NCI-H1105 treated with DMSO at 0.1 percent for 48 hours (cell line): Measurements from ENCODE around the gene PTPN21.
"Not testable (repeated sequence)": the region's sequence is repeated elsewhere in the genome, so short reads cannot be mapped to it uniquely, and the experiment has no call there.

Experiments used
- DNase-seq: peaks from one replicate; lab custom pipeline; 2025; lab: John Stamatoyannopoulos, UW

PTPN21 gene

GRCh38 chr14:88551980-88552431, 2.8 kb downstream of the PTPN21 start:
- DNase-seq, result no peak

DNA sequence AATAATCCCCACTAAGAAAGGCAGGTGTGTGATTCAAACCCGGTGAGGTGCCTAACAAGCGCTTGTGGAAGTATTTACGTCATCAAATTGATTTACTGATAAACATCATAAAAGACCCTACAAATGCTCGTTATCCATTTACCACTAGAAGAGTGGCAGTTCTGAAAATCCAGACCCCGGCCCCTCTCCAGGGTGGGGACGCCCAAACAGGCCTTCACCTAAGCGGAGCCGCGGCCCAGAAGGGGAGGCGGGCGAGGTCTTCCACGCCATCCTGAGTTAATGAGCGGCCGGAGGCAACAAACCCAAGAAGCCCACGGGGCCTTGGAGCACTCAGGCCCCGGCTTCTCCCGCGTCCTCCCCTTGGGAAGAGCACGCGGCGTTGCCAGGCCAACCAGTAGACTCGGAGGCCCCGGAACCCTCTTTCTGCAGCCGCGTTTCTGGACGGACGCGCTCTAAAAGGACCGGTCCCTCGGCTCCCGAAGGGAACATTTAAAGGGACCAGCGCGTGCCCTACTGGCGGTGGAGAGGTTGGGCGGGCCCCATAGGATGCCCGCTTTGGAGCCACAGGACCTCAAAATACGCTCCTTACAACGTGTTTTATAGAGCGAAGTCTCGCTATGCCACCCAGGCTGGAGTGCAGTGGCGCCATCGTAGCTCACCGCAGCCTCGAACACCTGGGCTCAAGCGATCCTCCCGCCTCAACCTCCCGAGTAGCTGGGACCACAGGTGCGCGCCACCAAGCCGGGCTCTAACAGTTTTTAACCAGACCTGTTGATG, 3.5 kb downstream of the PTPN21 start:
- DNase-seq, result no peak

- DNase-seq, result no peak
Measured at GRCh38 chr14:88550078-88550477, 4.7 kb downstream of the PTPN21 start.

- DNase-seq, result no peak
Measured at GRCh38 chr14:88547386-88547780, 7.4 kb downstream of the PTPN21 start.

GRCh38 chr14:88546621-88547385, 8.0 kb downstream of the PTPN21 start:
- no peak for DNase-seq

DNA sequence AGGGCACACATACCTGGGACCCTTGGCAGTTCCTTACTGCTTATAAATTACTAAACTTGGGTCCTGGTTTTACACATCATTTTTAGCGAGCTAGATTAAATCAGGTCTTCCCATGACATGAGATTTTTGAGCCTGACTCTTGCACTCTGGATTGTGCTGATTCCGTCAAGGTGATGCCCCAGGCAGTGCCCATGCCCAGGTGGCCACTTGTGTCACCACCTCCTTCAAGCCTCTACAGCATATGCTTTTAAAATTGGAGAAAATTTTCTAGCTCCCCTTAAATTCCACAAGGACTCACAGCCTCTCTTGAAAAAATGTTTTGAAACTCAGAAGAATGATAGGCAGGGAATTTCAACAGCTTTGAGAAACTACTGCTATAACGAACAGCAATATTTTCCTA, 9.6 kb downstream of the PTPN21 start:
- DNase-seq, result no peak

- no peak for DNase-seq
Measured at GRCh38 chr14:88542857-88543795, 11.7 kb downstream of the PTPN21 start.

- DNase-seq, result no peak
Measured at GRCh38 chr14:88541324-88541723, 13.5 kb downstream of the PTPN21 start.

GRCh38 chr14:88535813-88536212, 19.0 kb downstream of the PTPN21 start:
- DNase-seq, result no peak

DNA sequence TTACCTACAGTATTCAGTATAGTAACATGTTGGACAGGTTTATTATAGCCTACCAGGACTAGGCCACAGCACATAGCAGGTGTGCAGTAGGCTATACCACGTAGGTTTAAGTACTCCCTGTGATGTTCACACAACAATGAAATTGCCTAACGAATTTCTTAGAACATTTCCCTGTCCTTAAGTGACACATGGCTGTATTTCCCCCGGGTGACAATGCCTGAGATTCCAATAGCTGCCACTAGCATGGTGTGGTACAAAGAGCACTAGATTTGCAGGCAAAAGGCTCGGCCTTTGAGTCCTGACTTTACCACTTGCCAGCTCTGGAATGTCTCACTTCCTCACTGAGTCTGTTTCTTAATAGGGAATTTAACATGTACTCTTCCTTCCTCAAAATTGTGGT, 19.7 kb downstream of the PTPN21 start:
- no peak for DNase-seq

DNA sequence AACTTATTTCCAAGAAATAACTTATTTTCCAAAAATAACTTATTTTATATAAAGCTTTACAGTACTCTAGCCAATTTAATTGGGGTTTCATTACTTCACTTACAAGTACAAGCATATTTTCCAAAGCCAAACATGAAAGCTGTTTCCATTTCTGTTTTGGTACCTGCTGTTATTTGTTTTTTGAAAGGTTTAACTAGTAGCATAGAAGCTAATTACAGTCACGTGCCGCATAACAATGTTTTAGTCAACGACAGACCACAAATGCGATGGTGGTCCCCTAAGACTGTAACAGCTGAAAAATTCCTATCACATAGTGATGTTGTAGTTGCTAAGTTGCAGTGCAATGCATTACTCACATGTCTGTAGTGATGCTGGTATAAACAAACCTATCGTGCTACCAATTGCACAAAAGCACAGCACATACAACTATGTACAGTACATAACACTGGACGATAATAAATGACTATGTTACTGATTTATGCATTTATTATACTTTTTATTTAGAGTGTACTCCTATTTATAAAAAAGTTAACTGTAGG, 21.7 kb downstream of the PTPN21 start:
- DNase-seq, result no peak

GRCh38 chr14:88529889-88530288, 24.9 kb downstream of the PTPN21 start:
- DNase-seq, result not testable (repeated sequence)

GRCh38 chr14:88522393-88522792, 32.4 kb downstream of the PTPN21 start:
- no peak for DNase-seq

DNA sequence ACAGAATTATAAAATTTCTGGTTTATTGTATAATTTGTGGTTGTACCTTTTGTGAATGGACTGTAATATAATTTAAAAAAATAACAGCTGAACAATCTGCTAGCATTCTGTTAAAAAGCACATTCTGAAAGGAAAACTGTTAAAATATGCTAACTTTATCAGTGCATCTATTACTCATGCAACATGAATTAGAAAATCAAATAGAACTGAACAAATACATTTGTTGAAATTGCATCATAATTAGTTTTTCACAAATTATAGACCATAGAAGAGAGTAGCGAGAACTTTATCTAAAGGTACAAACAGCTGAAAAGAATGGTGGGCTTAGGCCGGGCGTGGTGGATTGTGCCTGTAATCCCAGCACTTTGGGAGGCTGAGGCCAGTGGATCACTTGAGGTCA, 33.0 kb downstream of the PTPN21 start:
- DNase-seq, result no peak

DNA sequence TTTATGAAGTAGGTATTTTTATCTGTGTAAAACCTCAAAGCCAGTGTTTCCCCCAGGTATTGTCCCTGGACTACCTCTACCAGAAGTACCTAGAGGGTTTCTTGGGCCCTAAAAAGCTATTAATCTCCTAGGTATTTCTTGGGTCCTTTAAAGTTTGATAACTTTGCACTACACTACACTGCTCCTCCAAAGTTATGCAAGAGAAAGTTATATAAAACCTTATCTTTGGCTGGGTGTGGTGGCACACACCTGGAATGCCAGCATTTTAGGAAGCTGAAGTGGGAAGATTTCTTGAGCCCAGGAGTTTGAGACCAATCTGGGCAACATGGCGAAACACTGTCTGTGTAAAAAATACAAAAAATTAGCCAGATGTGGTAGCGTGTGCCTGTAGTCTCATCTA, 34.9 kb downstream of the PTPN21 start:
- no peak for DNase-seq

DNA sequence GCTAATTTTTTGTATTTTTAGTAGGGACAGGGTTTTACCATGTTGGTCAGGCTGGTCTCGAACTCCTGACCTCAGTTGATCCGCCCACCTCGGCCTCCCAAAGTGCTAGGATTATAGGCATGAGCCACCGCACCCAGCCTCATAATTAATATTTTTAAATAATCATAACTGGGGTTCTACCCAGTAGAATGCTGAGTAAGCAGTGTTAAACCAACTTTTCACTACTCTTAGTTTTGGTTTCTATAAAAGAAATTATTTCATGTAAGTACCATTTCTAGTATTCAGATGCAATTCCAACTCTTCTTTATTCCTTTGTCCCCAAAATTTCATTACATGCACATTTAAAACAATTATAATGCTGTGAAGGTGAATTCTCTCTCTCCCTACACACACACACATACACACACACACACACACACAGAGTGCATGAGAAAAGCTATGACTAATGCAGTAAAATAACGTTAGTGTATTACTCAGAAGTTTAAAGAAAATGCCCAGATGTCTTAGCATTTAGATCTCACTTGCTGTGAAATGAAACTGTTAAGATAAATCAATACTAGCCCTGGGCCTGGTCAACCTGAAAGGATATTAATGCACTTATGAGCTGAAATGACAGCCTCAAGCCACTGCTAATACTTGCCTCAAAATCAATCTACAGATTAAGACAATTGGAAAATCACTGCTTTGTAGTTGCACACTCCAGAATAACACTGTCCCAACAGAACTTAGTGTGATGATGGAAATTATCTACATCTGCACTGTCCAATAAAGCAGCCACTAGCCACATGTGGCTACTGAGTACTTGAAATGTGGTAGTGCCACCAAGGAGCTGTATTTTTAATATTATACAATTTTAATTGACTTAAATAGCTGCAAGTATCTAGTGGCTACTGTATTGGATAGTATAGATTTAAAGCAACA, 36.0 kb downstream of the PTPN21 start:
- no peak for DNase-seq

DNA sequence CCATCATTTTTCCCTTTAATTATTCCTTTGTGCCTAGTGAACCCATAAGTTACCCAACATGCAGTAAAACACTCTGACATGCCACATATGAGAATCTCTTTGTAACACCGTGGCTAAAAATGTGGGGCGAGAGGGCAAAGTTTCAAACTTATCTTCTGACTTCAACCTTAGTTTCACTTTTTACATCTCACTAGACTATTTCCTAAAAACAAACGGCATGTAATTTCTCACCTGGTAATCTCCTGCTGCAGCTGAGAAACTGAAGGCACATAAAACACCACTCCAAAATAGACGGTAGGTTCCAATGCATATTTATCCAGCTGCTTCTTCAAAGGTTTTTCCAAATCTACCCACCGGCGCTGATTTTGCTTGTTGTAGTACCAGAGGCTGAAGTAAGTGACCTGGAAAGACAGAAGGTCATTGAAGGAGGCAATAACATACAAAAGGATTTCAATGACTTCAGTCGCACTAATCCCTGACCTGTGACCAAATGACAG, 37.9 kb downstream of the PTPN21 start:
- DNase-seq, result no peak

DNA sequence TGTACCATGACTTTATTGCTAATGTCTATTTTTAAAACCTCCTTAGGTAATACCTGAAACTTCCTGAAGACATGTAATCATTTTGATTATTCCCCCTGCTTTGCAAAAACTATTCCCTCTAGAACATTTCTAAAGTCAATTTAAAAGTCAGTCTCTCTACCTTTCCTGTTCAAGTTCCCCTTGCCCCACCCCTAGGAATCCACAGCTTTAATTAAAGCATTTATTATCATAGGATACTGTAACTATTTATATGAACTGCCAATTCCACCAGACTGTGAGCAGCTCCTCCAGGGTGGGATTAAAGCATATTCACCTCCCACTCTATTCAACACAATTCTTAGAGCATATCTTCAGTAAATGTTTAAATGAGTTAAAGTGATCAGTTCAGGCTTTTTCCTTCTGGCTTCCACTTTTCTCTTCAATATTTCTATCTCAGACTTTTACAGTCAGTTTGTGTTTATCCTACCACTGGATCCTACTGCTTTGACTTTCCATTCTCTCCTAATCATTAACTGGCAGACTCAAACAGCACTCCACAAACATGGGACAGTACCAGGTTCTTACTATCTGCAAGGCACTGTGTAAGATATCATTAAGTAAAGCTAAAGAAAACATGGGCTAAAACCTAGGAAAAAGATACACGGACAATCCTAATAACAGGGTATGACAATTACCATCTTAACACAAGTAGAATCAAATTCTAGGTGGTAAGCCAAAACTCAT, 39.1 kb downstream of the PTPN21 start:
- DNase-seq, result no peak

GRCh38 chr14:88507208-88507607, 47.6 kb downstream of the PTPN21 start:
- DNase-seq, result no peak

DNA sequence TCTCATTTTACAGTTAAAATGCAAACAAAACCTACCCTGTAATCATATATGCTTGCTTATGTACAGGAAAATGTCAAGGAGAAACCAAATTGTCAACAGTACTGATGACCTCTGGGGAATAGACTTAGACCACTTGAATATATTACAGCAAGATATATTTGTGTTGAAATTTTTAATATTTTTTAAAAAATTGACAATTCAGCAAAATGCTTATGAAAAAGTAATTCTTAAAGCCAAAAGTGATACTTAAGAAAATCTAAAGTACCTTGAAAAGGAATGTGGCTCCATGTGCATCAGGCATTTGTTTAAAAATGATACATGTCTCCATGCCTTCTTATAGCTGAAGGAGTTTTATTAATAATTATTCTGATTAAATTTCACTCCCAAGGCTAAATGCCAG, 49.2 kb downstream of the PTPN21 start:
- DNase-seq, result peak; percentile 22
